ENCODE measurements around the gene C1orf122.

GRCh38 chr1:37851782-37852210, 44.2 kb downstream of the C1orf122 start:
- TF ChIP-seq CTCF (IDR thresholded peaks at IDR 0.05; ENCODE audit: insufficient read depth, low read length, poor library complexity, severe bottlenecking), result no peak
- TF ChIP-seq EZH2phosphoT487 (conservative IDR thresholded peaks at IDR 0.05; ENCODE audit: low read length), result no peak

Measured in SU-DHL-6 (cell line).